ENCODE measurements around the gene OSBPL2. TPM values are rescaled to one million over a fixed set of nuclear protein-coding genes. Genes with fewer than 3 reads are reported as not detected.

Gene OSBPL2
- total RNA-seq, 1 donor from 2014 or later = 51.3 TPM

GRCh38 chr20:62303340-62304226 is 65.3 kb downstream of the OSBPL2 start:
- TF ChIP-seq POLR2AphosphoS5 (IDR thresholded peaks at IDR 0.05; ENCODE audit: insufficient read depth in 1 of 2, low read depth in 1 of 2) = no peak
- TF ChIP-seq CTCF (IDR thresholded peaks at IDR 0.05) = no peak
- TF ChIP-seq POLR2A (IDR thresholded peaks at IDR 0.05) = no peak
- peaks cover 0 to 32% of the 10 kb centered on the region in 2 donors for H3K36me3 ChIP-seq
- H3K9me3 ChIP-seq = no peaks in the 10 kb centered on the region
- no peaks in the 10 kb centered on the region for H3K27me3 ChIP-seq
- no peak for DNase-seq (ENCODE audit: extremely low spot score in 2 of 2)
- H3K27ac ChIP-seq = peak overlapping the region; percentile 97
- peak overlapping the region; percentile 85 to 98 for H3K4me3 ChIP-seq
- H3K4me1 ChIP-seq = peaks cover 47% of the 10 kb centered on the region
- intact Hi-C loops (cut with DNase I) = loop anchor here (5.0 to 10.0 kb wide), 2 partner anchors 84 to 491 kb away; partner anchors contain the start of genes MRGBP and RPS21

GRCh38 chr20:62304331-62305148 is 66.2 kb downstream of the OSBPL2 start:
- no peaks in the 10 kb centered on the region for H3K27me3 ChIP-seq
- H3K27ac ChIP-seq = no peak overlapping the region
- TF ChIP-seq POLR2AphosphoS5 (IDR thresholded peaks at IDR 0.05; ENCODE audit: insufficient read depth in 1 of 2, low read depth in 1 of 2) (no peak), POLR2A (IDR thresholded peaks at IDR 0.05) (no peak), CTCF (IDR thresholded peaks at IDR 0.05) (no peak)
- peak overlapping the region; percentile 85 to 98 for H3K4me3 ChIP-seq
- DNase-seq (ENCODE audit: extremely low spot score in 2 of 2) = no peak
- H3K4me1 ChIP-seq = peaks cover 48% of the 10 kb centered on the region
- intact Hi-C loops (cut with DNase I) = loop anchor here (5.0 to 10.0 kb wide), 2 partner anchors 83 to 490 kb away; partner anchors contain the start of genes MRGBP and RPS21
- peaks cover 0 to 40% of the 10 kb centered on the region in 2 donors for H3K36me3 ChIP-seq
- H3K9me3 ChIP-seq = no peaks in the 10 kb centered on the region

GRCh38 chr20:62305149-62305764 is 66.9 kb downstream of the OSBPL2 start:
- intact Hi-C loops (cut with DNase I) = loop anchor here (10.0 kb wide), 1 partner anchor 490 kb away; the partner anchor contains the start of gene MRGBP
- no peaks in the 10 kb centered on the region for H3K27me3 ChIP-seq
- peak overlapping the region in 1 of 2 donors; percentile 85 for H3K4me3 ChIP-seq
- no peak overlapping the region for H3K27ac ChIP-seq
- DNase-seq (ENCODE audit: extremely low spot score in 2 of 2) = no peak
- TF ChIP-seq CTCF (IDR thresholded peaks at IDR 0.05) (no peak), POLR2A (IDR thresholded peaks at IDR 0.05) (no peak), POLR2AphosphoS5 (IDR thresholded peaks at IDR 0.05; ENCODE audit: insufficient read depth in 1 of 2, low read depth in 1 of 2) (no peak)
- no peaks in the 10 kb centered on the region for H3K9me3 ChIP-seq
- peaks cover 48% of the 10 kb centered on the region for H3K4me1 ChIP-seq
- H3K36me3 ChIP-seq = peaks cover 0 to 46% of the 10 kb centered on the region in 2 donors

- H3K27ac ChIP-seq = no peak overlapping the region
- no peak overlapping the region for H3K4me3 ChIP-seq
- peaks cover 0 to 46% of the 10 kb centered on the region in 2 donors for H3K36me3 ChIP-seq
- no peaks in the 10 kb centered on the region for H3K27me3 ChIP-seq
- no peak for TF ChIP-seq CTCF (IDR thresholded peaks at IDR 0.05)
- TF ChIP-seq POLR2AphosphoS5 (IDR thresholded peaks at IDR 0.05; ENCODE audit: insufficient read depth in 1 of 2, low read depth in 1 of 2) = peak in 1 of 2 donors; percentile 14
- TF ChIP-seq POLR2A (IDR thresholded peaks at IDR 0.05) = no peak
- H3K9me3 ChIP-seq = no peaks in the 10 kb centered on the region
- no peak for DNase-seq (ENCODE audit: extremely low spot score in 2 of 2)
- H3K4me1 ChIP-seq = peaks cover 50% of the 10 kb centered on the region
- intact Hi-C loops (cut with DNase I) = loop anchor here (10.0 kb wide), 1 partner anchor 489 kb away; the partner anchor contains the start of gene MRGBP
Measured at GRCh38 chr20:62305765-62306413, 67.6 kb downstream of the OSBPL2 start.

Data from vagina (tissue), 2 donors.